Endothelial cell of umbilical vein (primary cell): ENCODE results near the gene RUFY3. TPM values are rescaled to one million over a fixed set of nuclear protein-coding genes. Genes with fewer than 3 reads are reported as not detected.

Experiments used
- BruUV-seq: library from RNA; stranded (reverse); fragments of 400-500 nt; replicated peaks from 2 replicates; lab custom pipeline; 2021; lab: Mats Ljungman, UMichigan
- CTCF ChIA-PET: fragments of 300-600, 350-600 bp; sonication (Branson Sonifier 250); formaldehyde crosslinking; loops from one replicate; lab custom pipeline; 2021; ENCODE audit warnings: antibody characterized with exemption, inconsistent platforms; lab: Charles Lee
- POLR2A ChIA-PET: fragments of 300-600, 350-600 bp; sonication (Branson Sonifier 250); formaldehyde crosslinking; loops from one replicate; lab custom pipeline; 2021; ENCODE audit warnings: antibody characterized with exemption, inconsistent platforms; lab: Charles Lee
- DNase-seq: peaks from one replicate; pipeline ENCODE4 v3.0.0-alpha.2; 2011; ENCODE audit warnings: low read depth, low spot score
- FAIRE-seq: peaks from 2 replicates; lab custom pipeline; 2011; peaks lifted over from hg19 to GRCh38; lab: Jason Lieb, UNC
- H2AFZ ChIP-seq: 2 replicates; pipeline ENCODE4 v1.6.0; 2012; ENCODE audit warnings: low read depth, low read length, control low read depth, inconsistent platforms
- H3K27ac ChIP-seq: 2 replicates; pipeline ENCODE4 v1.5.1; 2011; ENCODE audit warnings: low read depth, mild to moderate bottlenecking, control low read depth, low read length, moderate library complexity; ENCODE audit not compliant: insufficient read depth
- H3K27me3 ChIP-seq, 2 experiments: 2 replicates each; pipeline versions ENCODE4 v1.6.0 to v1.6.1; 2011; ENCODE audit warnings: low read length in 2 of 2, mixed read lengths in 1 of 2; ENCODE audit not compliant: control insufficient read depth in 2 of 2, insufficient read depth in 2 of 2
- H3K36me3 ChIP-seq, 2 experiments: 2 replicates in 1 of 2; 3 replicates in 1 of 2; pipeline ENCODE4 v1.5.1; 2011; ENCODE audit warnings: low read length in 2 of 2, mild to moderate bottlenecking in 1 of 2, moderate library complexity in 1 of 2; ENCODE audit not compliant: control insufficient read depth in 2 of 2, insufficient read depth in 2 of 2; ENCODE audit errors: extremely low read depth in 1 of 2
- H3K4me1 ChIP-seq: 3 replicates; pipeline ENCODE4 v1.5.1; 2011; ENCODE audit warnings: mild to moderate bottlenecking, low read length; ENCODE audit not compliant: control insufficient read depth, insufficient read depth; ENCODE audit errors: extremely low read depth
- H3K4me2 ChIP-seq: 2 replicates; pipeline ENCODE4 v1.6.1; 2011; ENCODE audit warnings: low read length, control low read depth, mixed read lengths; ENCODE audit not compliant: insufficient read depth
- H3K4me3 ChIP-seq, 3 experiments: fragments of 200-600 bp in 1 of 3; sonication (generic), shearing (Covaris generic) in 1 of 3; replicated peaks in 1 of 3; 2 replicates each; pipeline ENCODE4 v1.5.1; 2011 to 2016; ENCODE audit warnings: control low read depth in 3 of 3, low read length in 3 of 3, mild to moderate bottlenecking in 2 of 3, inconsistent platforms in 1 of 3, low read depth in 1 of 3, moderate library complexity in 1 of 3; ENCODE audit not compliant: insufficient read depth in 1 of 3
- H3K79me2 ChIP-seq: 2 replicates; pipeline ENCODE4 v1.6.0; 2012; ENCODE audit warnings: low read length, inconsistent platforms; ENCODE audit not compliant: control insufficient read depth, insufficient read depth
- H3K9ac ChIP-seq: replicated peaks from 2 replicates; pipeline ENCODE3; 2011; ENCODE audit warnings: low read length, control low read depth; ENCODE audit not compliant: insufficient read depth; ENCODE audit errors: extremely low read depth
- H3K9me1 ChIP-seq: replicated peaks from 3 replicates; pipeline ENCODE4 v1.6.0; 2011; ENCODE audit warnings: mild to moderate bottlenecking, low read length; ENCODE audit not compliant: control insufficient read depth, insufficient read depth; ENCODE audit errors: extremely low read depth
- H3K9me3 ChIP-seq: replicated peaks from 2 replicates; pipeline ENCODE4 v1.5.1; 2012; ENCODE audit warnings: low read length, inconsistent platforms; ENCODE audit not compliant: control insufficient read depth, insufficient read depth
- H4K20me1 ChIP-seq: replicated peaks from 2 replicates; pipeline ENCODE3; 2011; ENCODE audit warnings: mild to moderate bottlenecking, low read length; ENCODE audit not compliant: control insufficient read depth, insufficient read depth; ENCODE audit errors: extremely low read depth
- CTCF ChIP-seq, 2 donors: IDR thresholded peaks; 1 replicate in 1 of 2; 2 replicates in 1 of 2; pipeline ENCODE4 v1.5.1; 2011; ENCODE audit warnings: low read length in 2 of 2, mild to moderate bottlenecking in 2 of 2, moderate library complexity in 2 of 2, control low read depth in 1 of 2, inconsistent platforms in 1 of 2, low read depth in 1 of 2; ENCODE audit not compliant: insufficient read depth in 1 of 2; ENCODE audit errors: extremely low read depth in 1 of 2
- EZH2 ChIP-seq: IDR thresholded peaks from 2 replicates; pipeline ENCODE4 v1.6.1; 2012; ENCODE audit warnings: borderline replicate concordance, low read depth, mild to moderate bottlenecking, moderate library complexity, low read length, inconsistent platforms; ENCODE audit not compliant: severe bottlenecking
- FOS ChIP-seq: IDR thresholded peaks from 2 replicates; pipeline ENCODE4 v1.6.1; 2011; ENCODE audit warnings: mild to moderate bottlenecking, low read length, moderate library complexity, borderline replicate concordance; ENCODE audit not compliant: insufficient read depth
- GATA2 ChIP-seq: IDR thresholded peaks from 2 replicates; pipeline ENCODE4 v1.7.0; 2011; ENCODE audit warnings: low read depth, mild to moderate bottlenecking, moderate library complexity, mixed read lengths, low read length; ENCODE audit not compliant: insufficient read length, insufficient read depth
- JUN ChIP-seq: IDR thresholded peaks from 2 replicates; pipeline ENCODE4 v1.6.1; 2011; ENCODE audit warnings: borderline replicate concordance, low read depth; ENCODE audit not compliant: insufficient read length, insufficient read depth
- MAX ChIP-seq: IDR thresholded peaks from 2 replicates; pipeline ENCODE4 v1.6.1; 2011; ENCODE audit not compliant: insufficient read depth, insufficient read length
- MYC ChIP-seq: IDR thresholded peaks from one replicate; pipeline ENCODE4 v1.6.1; 2011; ENCODE audit warnings: mild to moderate bottlenecking, low read depth, low read length
- dilution Hi-C: fragments of 300-500 bp; cut with MboI; formaldehyde crosslinking; loops from one replicate; pipeline ENCODE4 v1.15.0; 2019; ENCODE audit warnings: low sequenced_read_pairs; ENCODE audit not compliant: extremely low pct_ligation_motif_present
- intact Hi-C: fragments of 100-400 bp; cut with micrococcal nuclease; formaldehyde crosslinking; loops from one replicate; pipeline ENCODE4 v1.10.0; 2022
- polyA plus RNA-seq, 4 experiments: library from polyadenylated mRNA; depleted of rRNA in 3 of 4; stranded (reverse) in 3 of 4; unstranded in 1 of 4; fragments of >200 nt; gene quantifications; 2 replicates each; pipeline versions ENCODE4 v1.2.1 to v1.2.3, GENCODE V29; 2011 to 2012; ENCODE audit warnings: missing spikeins in 1 of 4
- total RNA-seq: library from RNA; stranded (reverse); gene quantifications from 2 replicates; pipeline ENCODE4 v1.2.3, GENCODE V29; 2021

Gene RUFY3
- total and polyA plus RNA-seq, 2 donors (not counting 3 experiments of a cell fraction or from before 2014, with no cell fraction given), result 10.0 to 52.8 TPM

- BruUV-seq, result no TSS peak
- no peaks in the 10 kb centered on the region for H3K9me1 ChIP-seq
- H3K9me3 ChIP-seq, result no peaks in the 10 kb centered on the region
- H3K4me3 ChIP-seq, result no peak overlapping the region
- H4K20me1 ChIP-seq, result no peaks in the 10 kb centered on the region
- no peak overlapping the region for H3K27ac ChIP-seq
- H3K4me1 ChIP-seq, result no peaks in the 10 kb centered on the region
- ChIA-PET POLR2A (interaction anchor here (0.7 kb wide), 1 partner anchor 12 kb away, joined by 5 read pairs; no protein-coding TSS in a partner anchor), CTCF (interaction anchor here (1.1 kb wide), 1 partner anchor 11 kb away, joined by 3 read pairs; no protein-coding TSS in a partner anchor)
- no peaks in the 10 kb centered on the region for H3K36me3 ChIP-seq
- dilution Hi-C loops (no loop called here), intact Hi-C loops (no loop called here)
- H3K9ac ChIP-seq, result no peak overlapping the region
- no peaks in the 10 kb centered on the region for H3K27me3 ChIP-seq
- peaks cover 17% of the 10 kb centered on the region for H3K79me2 ChIP-seq
- no peak overlapping the region for H3K4me2 ChIP-seq
- TF ChIP-seq MYC (no peak), JUN (no peak), EZH2 (no peak), CTCF (IDR thresholded peaks at IDR 0.05; ENCODE audit: extremely low read depth in 1 of 2, insufficient read depth in 1 of 2, low read depth in 1 of 2, low read length in 2 of 2) (no peak), GATA2 (no peak), MAX (no peak), FOS (no peak)
- H2AFZ ChIP-seq, result no peak overlapping the region
- FAIRE-seq, result no peak
- no peak for DNase-seq
These were observed 27.5 kb downstream of the RUFY3 start for GRCh38 chr4:70749313-70749712.
